IPS-20b (cell line): Measurements from ENCODE around the gene ITGB4.
A peak's percentile ranks its signal among the peaks of the same experiment; 100 is the strongest.

Source experiments
- H3K27ac ChIP-seq: one replicate; pipeline ENCODE4 v1.5.1; 2013; ENCODE audit warnings: low read length
- H3K27me3 ChIP-seq: 2 replicates; pipeline ENCODE4 v1.6.1; 2013; ENCODE audit warnings: mild to moderate bottlenecking, low read length, inconsistent platforms; ENCODE audit not compliant: insufficient read depth
- H3K36me3 ChIP-seq: 2 replicates; pipeline ENCODE4 v1.6.1; 2013; ENCODE audit warnings: low read depth, mild to moderate bottlenecking, inconsistent platforms, low read length, moderate library complexity; ENCODE audit not compliant: insufficient read depth
- H3K4me1 ChIP-seq: 2 replicates; pipeline ENCODE4 v1.6.1; 2013; ENCODE audit warnings: mild to moderate bottlenecking, control low read depth, inconsistent platforms, low read length, moderate library complexity; ENCODE audit not compliant: insufficient read depth
- H3K4me3 ChIP-seq: 2 replicates; pipeline ENCODE4 v1.5.1; 2013; ENCODE audit warnings: mild to moderate bottlenecking, low read length, inconsistent platforms
- H3K9ac ChIP-seq: 2 replicates; pipeline ENCODE4 v1.6.1; 2013; ENCODE audit warnings: low read depth, mild to moderate bottlenecking, inconsistent platforms, low read length, moderate library complexity
- H3K9me3 ChIP-seq: 2 replicates; pipeline ENCODE4 v1.6.1; 2013; ENCODE audit warnings: mild to moderate bottlenecking, low read depth, low read length, inconsistent platforms; ENCODE audit not compliant: insufficient read depth

ITGB4 gene

DNA sequence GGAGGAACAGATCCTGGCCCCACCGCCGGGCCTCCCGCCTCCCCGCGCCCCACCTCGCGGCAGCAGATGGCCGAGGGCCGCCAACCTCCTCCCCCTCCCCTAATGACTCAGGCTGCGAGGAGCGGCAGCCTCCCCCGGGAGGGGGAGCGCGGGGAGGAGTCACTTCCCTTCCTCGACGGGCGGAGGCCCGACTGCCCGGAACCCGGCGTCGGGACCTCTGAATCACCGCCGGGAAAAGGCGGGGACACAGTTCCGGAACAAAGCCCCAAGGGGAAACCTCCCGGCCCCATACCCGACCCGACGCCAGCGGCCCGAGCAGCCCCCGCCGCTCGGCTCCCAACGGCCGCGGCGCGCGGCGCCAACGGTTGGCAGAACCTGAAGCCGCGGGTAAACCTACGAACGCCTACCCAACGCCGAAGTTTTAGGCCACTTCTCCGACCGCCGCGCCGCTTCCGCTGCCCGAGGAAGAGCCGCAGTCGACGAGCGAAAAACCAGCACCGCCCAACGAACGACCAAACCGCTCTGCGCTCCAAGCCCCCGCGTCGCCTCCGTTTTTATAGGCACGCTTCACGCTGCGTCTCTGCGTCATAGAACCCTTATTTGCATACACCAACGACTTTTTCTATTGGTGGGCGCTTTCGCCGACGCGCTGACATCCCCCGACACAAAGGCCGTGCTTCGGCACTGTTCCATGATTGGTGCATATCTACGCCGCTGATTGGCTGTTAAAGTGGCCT, 58.2 kb downstream of the ITGB4 start:
- peaks cover 28% of the 10 kb centered on the region for H3K36me3 ChIP-seq
- no peaks in the 10 kb centered on the region for H3K9me3 ChIP-seq
- peak overlapping the region; percentile 49 for H3K27ac ChIP-seq
- peak overlapping the region; percentile 96 for H3K4me3 ChIP-seq
- H3K9ac ChIP-seq, result peak overlapping the region; percentile 95
- H3K4me1 ChIP-seq, result peaks cover 12% of the 10 kb centered on the region; the same call in 1 of the 2 replicates
- H3K27me3 ChIP-seq, result no peaks in the 10 kb centered on the region

DNA sequence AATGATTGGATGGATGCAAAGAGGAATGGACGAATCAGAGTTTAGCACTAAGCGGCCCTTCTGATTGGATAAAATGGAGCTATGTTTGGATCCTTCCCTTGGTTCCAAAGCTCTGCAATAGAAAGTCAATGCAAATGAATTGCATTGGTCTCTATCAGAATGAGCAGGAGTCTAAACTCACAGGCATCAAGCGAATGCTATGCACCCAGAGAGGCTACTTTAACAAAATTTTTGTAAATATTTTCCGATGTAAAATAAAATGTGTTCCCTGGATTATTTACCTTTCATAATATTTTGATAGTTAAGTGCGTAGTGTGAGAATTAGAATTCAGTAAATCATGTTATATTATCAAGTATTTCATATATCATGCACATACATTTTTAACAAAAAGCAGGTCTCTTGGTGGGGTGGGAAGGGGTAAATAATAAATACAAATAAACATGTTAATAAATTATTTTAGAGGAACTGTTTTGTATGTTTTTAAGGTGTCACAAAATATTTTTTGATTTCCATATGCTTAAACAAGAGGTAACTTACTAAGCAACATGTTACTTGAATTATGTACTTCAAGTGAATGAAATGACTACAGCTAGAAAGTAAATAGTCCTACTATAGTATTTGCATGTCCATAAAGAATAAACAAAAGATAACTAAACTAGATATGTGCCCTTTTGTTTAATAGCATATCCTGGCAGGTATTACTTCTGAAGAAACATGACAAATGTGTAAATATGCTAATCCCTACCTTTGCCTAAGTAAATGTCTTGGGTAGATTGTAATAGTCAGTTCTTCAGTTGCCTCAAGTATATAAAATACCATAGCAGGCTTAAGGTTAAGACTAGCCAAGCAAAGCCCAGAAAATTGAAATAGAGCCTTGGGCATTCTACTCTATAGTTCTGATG, 59.0 kb downstream of the ITGB4 start:
- H3K36me3 ChIP-seq, result peaks cover 28% of the 10 kb centered on the region
- no peak overlapping the region for H3K27ac ChIP-seq
- no peak overlapping the region for H3K4me3 ChIP-seq
- H3K9me3 ChIP-seq, result no peaks in the 10 kb centered on the region
- H3K27me3 ChIP-seq, result no peaks in the 10 kb centered on the region
- no peak overlapping the region for H3K9ac ChIP-seq
- peaks cover 12% of the 10 kb centered on the region; the same call in 1 of the 2 replicates for H3K4me1 ChIP-seq

DNA sequence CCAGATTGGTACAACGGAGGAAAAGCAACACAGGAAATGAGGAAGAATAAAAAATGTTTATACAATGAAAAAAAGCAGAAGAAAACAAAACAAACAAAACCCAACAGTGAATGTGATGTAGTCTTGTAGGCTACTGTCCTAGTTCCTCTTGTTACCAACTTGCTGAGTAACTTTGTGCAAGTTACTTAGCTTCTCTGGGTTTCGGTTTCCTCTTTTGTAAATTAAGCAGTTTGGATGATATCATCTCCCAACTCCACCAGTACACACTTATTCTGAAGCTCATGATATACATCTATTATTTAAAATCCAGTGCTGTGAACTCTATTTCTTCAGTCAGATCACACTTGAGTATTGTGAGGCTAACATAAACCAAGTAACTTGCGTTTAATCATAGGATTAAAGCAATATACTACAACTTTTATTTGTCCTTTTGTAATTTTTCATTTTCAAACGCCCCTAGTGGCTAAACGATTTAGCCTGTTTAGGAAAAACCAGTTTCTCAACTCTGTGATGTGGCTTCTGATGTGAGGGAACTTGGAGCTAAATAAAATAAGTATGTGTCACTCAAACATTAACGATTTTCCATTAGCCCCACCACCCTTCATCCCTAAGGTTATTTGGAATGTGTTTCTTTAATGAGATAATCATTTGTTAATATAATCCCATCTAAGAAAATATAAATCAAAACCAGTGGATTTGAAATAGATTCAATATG, 62.0 kb downstream of the ITGB4 start:
- Histone ChIP-seq H3K27ac (no peak overlapping the region), H3K9me3 (no peaks in the 10 kb centered on the region), H3K27me3 (no peaks in the 10 kb centered on the region), H3K4me1 (peaks cover 19% of the 10 kb centered on the region), H3K9ac (peak overlapping the region; percentile 100; the same call in 1 of the 2 replicates), H3K4me3 (no peak overlapping the region), H3K36me3 (peaks cover 6% of the 10 kb centered on the region)

GRCh38 chr17:75783803-75784472, 62.7 kb downstream of the ITGB4 start:
- H3K27me3 ChIP-seq, result no peaks in the 10 kb centered on the region
- H3K36me3 ChIP-seq, result no peaks in the 10 kb centered on the region
- H3K4me3 ChIP-seq, result peak overlapping the region; percentile 99
- no peaks in the 10 kb centered on the region for H3K9me3 ChIP-seq
- peaks cover 19% of the 10 kb centered on the region for H3K4me1 ChIP-seq
- H3K9ac ChIP-seq, result peak overlapping the region; percentile 100; the same call in 1 of the 2 replicates
- no peak overlapping the region for H3K27ac ChIP-seq

GRCh38 chr17:75784473-75785015, 63.3 kb downstream of the ITGB4 start, which contains the start of gene UNK:
Gene UNK (plus strand): TSS chr17:75784806. CDS start chr17:75784881, 75 bp downstream.
- H3K9ac ChIP-seq, result peak within 1 kb of the TSS; percentile 100
- no peaks in the 10 kb centered on the region for H3K36me3 ChIP-seq
- H3K4me1 ChIP-seq, result peaks cover 19% of the 10 kb centered on the region
- H3K4me3 ChIP-seq, result peak within 1 kb of the TSS; percentile 99
- no peaks in the 10 kb centered on the region for H3K9me3 ChIP-seq
- H3K27ac ChIP-seq, result peak within 1 kb of the TSS; percentile 96
- no peaks in the 10 kb centered on the region for H3K27me3 ChIP-seq

GRCh38 chr17:75785016-75785890, 64.0 kb downstream of the ITGB4 start:
- H3K4me1 ChIP-seq, result peaks cover 19% of the 10 kb centered on the region
- H3K36me3 ChIP-seq, result no peaks in the 10 kb centered on the region
- no peaks in the 10 kb centered on the region for H3K27me3 ChIP-seq
- no peaks in the 10 kb centered on the region for H3K9me3 ChIP-seq
- peak overlapping the region; percentile 96 for H3K27ac ChIP-seq
- H3K4me3 ChIP-seq, result peak overlapping the region; percentile 99
- peak overlapping the region; percentile 100 for H3K9ac ChIP-seq

DNA sequence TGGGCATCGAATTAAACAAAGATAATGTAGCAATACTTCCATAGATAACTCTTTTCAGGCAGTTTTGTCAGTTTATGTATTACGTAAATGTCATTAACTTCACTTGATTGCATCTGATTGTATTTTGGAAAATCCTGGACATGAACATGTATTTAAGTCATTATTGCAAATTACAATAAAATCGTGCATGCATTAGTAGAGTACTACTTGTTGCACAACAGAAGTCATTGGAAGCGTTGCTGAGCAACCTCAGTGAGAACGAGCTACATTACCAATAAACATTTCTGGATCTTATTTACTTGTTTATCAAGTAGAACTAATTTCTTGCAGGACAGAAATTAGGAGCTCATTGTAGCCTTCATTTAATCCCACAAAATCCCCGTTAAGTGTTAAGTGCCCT, 70.0 kb downstream of the ITGB4 start:
- no peak overlapping the region for H3K4me3 ChIP-seq
- no peaks in the 10 kb centered on the region for H3K27me3 ChIP-seq
- no peak overlapping the region for H3K9ac ChIP-seq
- peaks cover 47% of the 10 kb centered on the region for H3K36me3 ChIP-seq
- H3K4me1 ChIP-seq, result peaks cover 1% of the 10 kb centered on the region
- H3K27ac ChIP-seq, result no peak overlapping the region
- H3K9me3 ChIP-seq, result no peaks in the 10 kb centered on the region

GRCh38 chr17:75793460-75793859, 72.2 kb downstream of the ITGB4 start:
- H3K9ac ChIP-seq, result no peak overlapping the region
- no peaks in the 10 kb centered on the region for H3K9me3 ChIP-seq
- H3K27ac ChIP-seq, result no peak overlapping the region
- H3K27me3 ChIP-seq, result no peaks in the 10 kb centered on the region
- H3K36me3 ChIP-seq, result peaks cover 67% of the 10 kb centered on the region
- H3K4me1 ChIP-seq, result no peaks in the 10 kb centered on the region
- no peak overlapping the region for H3K4me3 ChIP-seq

DNA sequence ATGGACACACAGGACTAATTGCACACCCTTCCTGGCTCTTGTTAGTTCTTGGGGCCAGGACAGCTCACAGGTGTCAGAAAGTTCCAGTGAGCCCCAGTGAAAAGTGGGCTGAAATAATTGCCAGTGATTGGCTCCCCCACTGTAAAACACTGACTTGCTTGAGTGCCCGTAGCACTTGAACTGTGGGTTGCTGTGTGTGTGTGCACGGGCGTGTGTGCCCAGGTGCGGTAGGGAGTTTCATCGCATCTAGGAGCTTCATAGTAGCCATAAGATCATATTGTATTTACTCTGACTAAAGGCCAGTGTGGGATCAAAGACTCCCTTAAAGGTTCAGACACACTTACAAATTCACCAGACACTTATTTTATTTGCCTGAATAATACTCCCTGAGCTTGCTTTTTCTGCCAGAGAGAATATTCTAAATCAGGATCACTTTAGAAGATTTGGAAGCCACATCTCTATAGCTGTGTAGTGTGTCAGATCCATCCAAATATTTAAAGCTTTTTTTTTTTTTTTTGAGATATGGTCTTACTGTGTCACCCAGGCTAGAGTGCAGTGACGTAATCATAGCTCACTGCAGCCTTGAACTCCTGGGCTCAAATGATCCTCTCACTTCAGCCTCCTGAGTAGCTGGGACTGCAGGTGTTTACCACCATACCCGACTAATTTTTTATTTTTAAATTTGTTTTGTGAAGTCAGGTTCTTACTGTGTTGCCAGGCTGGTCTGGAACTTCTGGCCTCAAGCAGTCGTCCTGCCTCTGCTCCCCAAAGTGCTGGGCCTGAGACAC, 74.8 kb downstream of the ITGB4 start:
- H3K27ac ChIP-seq, result no peak overlapping the region
- no peak overlapping the region for H3K4me3 ChIP-seq
- no peaks in the 10 kb centered on the region for H3K9me3 ChIP-seq
- no peaks in the 10 kb centered on the region for H3K4me1 ChIP-seq
- H3K27me3 ChIP-seq, result no peaks in the 10 kb centered on the region
- H3K9ac ChIP-seq, result no peak overlapping the region
- peaks cover 82% of the 10 kb centered on the region for H3K36me3 ChIP-seq

GRCh38 chr17:75799402-75799801, 78.1 kb downstream of the ITGB4 start:
- Histone ChIP-seq H3K36me3 (peaks cover 66% of the 10 kb centered on the region), H3K9ac (no peak overlapping the region), H3K4me1 (no peaks in the 10 kb centered on the region), H3K27me3 (no peaks in the 10 kb centered on the region), H3K27ac (no peak overlapping the region), H3K4me3 (no peak overlapping the region), H3K9me3 (no peaks in the 10 kb centered on the region)
